Spinal cord (tissue), 10 donors: ENCODE measurements around the gene MSH5. TPM values are rescaled to one million over a fixed set of nuclear protein-coding genes. Genes with fewer than 3 reads are reported as not detected.
A peak's percentile ranks its signal among the peaks of the same experiment; 100 is the strongest.
"Not testable (repeated sequence)": the region's sequence is repeated elsewhere in the genome, so short reads cannot be mapped to it uniquely, and the experiment has no call there.

Experiments
- DNase-seq, 6 donors: peaks; one replicate each; pipeline versions ENCODE4 v3.0.0 to v3.0.0-alpha.2; 2013 to 2015; ENCODE audit warnings: low spot score in 6 of 6, low read depth in 4 of 6
- H3K27ac ChIP-seq: one replicate; pipeline ENCODE4 v1.5.1; 2013; ENCODE audit warnings: low read depth, low read length, control low read depth
- H3K27me3 ChIP-seq: one replicate; pipeline ENCODE4 v1.6.1; 2013; ENCODE audit warnings: low read length; ENCODE audit not compliant: control insufficient read depth, insufficient read depth
- H3K36me3 ChIP-seq: one replicate; pipeline ENCODE4 v1.6.1; 2013; ENCODE audit warnings: low read length; ENCODE audit not compliant: control insufficient read depth, insufficient read depth
- H3K4me1 ChIP-seq: one replicate; pipeline ENCODE4 v1.6.1; 2013; ENCODE audit warnings: low read length; ENCODE audit not compliant: control insufficient read depth, insufficient read depth
- H3K4me3 ChIP-seq: one replicate; pipeline ENCODE4 v1.5.1; 2013; ENCODE audit warnings: low read depth, low read length, control low read depth
- H3K9me3 ChIP-seq: one replicate; pipeline ENCODE4 v1.6.1; 2013; ENCODE audit warnings: low read length; ENCODE audit not compliant: control insufficient read depth, insufficient read depth
- WGBS: methylation state at CpG from one replicate; pipeline ENCODE4 v1.1.5; 2013; ENCODE audit warnings: missing lambda C conversion rate; ENCODE audit not compliant: insufficient coverage; 5-methylcytosine and 5-hydroxymethylcytosine counted together
- polyA plus RNA-seq, 2 donors: library from polyadenylated mRNA; unstranded; fragments of 120-200 nt; gene quantifications; one replicate each; pipeline ENCODE4 v1.2.1, GENCODE V29; 2013; ENCODE audit not compliant: insufficient read length in 2 of 2
- total RNA-seq, 2 donors: library from RNA; depleted of rRNA in 1 of 2; stranded (reverse); fragments of 120-200 nt in 1 of 2; fragments of >200 nt in 1 of 2; gene quantifications; one replicate each; pipeline versions ENCODE4 v1.2.3 to v1.2.4, GENCODE V29; 2013 to 2014
- donor health status: healthy.

MSH5 gene
- total and polyA plus RNA-seq, 4 donors, result 6.2 to 38.8 (median 19.6) TPM

GRCh38 chr6:31795616-31796298 is 56.0 kb downstream of the MSH5 start, which contains the start of gene VARS1:
Gene VARS1 (minus strand): TSS chr6:31795752. CDS start chr6:31795217, 535 bp downstream.
- Histone ChIP-seq H3K36me3 (peaks cover 28% of the 10 kb centered on the region), H3K4me1 (peaks cover 24% of the 10 kb centered on the region), H3K4me3 (peak within 1 kb of the TSS; percentile 81), H3K27ac (peak within 1 kb of the TSS; percentile 89), H3K27me3 (no peaks in the 10 kb centered on the region), H3K9me3 (no peaks in the 10 kb centered on the region)
- DNase-seq, result peak; percentile 63 to 94 (median 74)
- WGBS, result 1% methylated on average over 75 of the region's 75 CpGs

DNA sequence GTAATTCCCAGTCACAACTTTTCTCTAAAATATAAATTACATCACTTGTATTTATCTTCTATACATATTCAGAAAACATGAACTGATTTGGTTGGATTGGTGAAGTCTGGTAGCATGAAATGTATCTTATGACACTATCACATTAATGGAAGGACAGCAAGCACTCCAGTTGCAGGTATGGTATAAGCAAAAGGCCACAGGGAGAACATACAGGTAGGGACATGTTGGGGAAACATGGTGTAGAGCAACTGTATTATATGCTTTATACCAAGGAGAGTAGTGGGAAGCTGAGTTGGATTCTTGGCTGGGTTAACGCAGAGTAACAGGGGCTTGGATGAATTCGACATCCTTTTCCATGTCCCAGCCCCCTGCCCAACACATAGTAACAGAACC is 57.2 kb downstream of the MSH5 start:
- Histone ChIP-seq H3K9me3 (no peaks in the 10 kb centered on the region), H3K4me3 (no peak overlapping the region), H3K27ac (no peak overlapping the region), H3K4me1 (peaks cover 19% of the 10 kb centered on the region), H3K36me3 (peaks cover 23% of the 10 kb centered on the region), H3K27me3 (no peaks in the 10 kb centered on the region)
- no peak for DNase-seq
- 100% methylated on average over 1 of the region's 2 CpGs for WGBS

DNA sequence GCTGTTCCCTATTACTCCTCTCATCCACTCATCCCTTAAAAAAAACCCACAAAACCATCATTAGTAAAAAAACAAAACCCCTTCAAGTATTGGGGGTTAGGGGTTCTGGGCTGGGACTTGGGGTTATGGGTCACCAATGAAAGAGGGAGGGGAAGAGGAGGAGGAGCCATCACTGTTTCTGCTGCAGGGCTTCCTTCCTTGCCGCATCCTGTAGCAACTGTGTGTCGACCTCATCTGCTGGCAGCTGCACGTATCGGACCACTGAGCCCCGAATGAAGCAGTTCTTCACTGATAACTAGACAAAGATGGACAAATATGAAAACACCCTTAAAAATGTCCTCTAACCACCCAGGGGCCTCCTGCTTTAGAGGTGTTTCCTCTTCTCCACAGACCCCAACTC is 57.8 kb downstream of the MSH5 start:
- H3K36me3 ChIP-seq, result peaks cover 22% of the 10 kb centered on the region
- WGBS, result 95% methylated on average over 5 of the region's 5 CpGs
- no peaks in the 10 kb centered on the region for H3K9me3 ChIP-seq
- H3K27me3 ChIP-seq, result no peaks in the 10 kb centered on the region
- H3K4me1 ChIP-seq, result peaks cover 19% of the 10 kb centered on the region
- no peak for DNase-seq
- no peak overlapping the region for H3K4me3 ChIP-seq
- H3K27ac ChIP-seq, result no peak overlapping the region

DNA sequence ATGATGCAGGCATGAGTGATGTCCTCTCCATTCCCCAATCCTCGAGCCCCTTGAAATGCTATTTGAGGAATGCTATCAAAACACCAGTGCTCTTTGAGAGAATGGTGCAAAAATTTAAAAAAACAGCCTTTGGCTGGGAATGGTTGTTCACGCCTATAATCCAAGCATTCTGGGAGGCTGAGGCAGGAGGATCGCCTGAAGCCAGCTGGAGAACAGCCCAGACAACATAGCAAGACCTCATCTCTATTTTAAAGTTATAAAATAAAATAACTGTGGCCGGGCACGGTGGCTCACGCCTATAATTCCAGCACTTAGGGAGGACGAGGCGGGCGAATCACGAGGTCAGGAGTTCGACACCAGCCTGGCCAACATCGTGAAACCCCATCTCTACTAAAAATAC is 60.0 kb downstream of the MSH5 start:
- Histone ChIP-seq H3K4me1 (peaks cover 12% of the 10 kb centered on the region), H3K27ac (no peak overlapping the region), H3K9me3 (no peaks in the 10 kb centered on the region), H3K36me3 (peaks cover 26% of the 10 kb centered on the region), H3K4me3 (no peak overlapping the region), H3K27me3 (no peaks in the 10 kb centered on the region)
- WGBS, result no CpG with 5 or more reads among the region's 12 CpGs
- DNase-seq, result peak in 1 of 6 donors; percentile 45

GRCh38 chr6:31801031-31801927 is 61.5 kb downstream of the MSH5 start:
- not testable (repeated sequence) for H3K27ac ChIP-seq, H3K27me3 ChIP-seq, H3K4me1 ChIP-seq, H3K4me3 ChIP-seq, DNase-seq, H3K9me3 ChIP-seq
- 100% methylated on average over 1 of the region's 8 CpGs for WGBS
- H3K36me3 ChIP-seq, result peaks cover 27% of the 10 kb centered on the region

GRCh38 chr6:31805939-31806469 is 66.2 kb downstream of the MSH5 start:
- Histone ChIP-seq H3K36me3 (peaks cover 28% of the 10 kb centered on the region), H3K4me3 (peak overlapping the region; percentile 85), H3K9me3 (no peaks in the 10 kb centered on the region), H3K27me3 (no peaks in the 10 kb centered on the region), H3K27ac (peak overlapping the region; percentile 95), H3K4me1 (peaks cover 17% of the 10 kb centered on the region)
- 17% methylated on average over 6 of the region's 7 CpGs for WGBS
- no peak for DNase-seq

DNA sequence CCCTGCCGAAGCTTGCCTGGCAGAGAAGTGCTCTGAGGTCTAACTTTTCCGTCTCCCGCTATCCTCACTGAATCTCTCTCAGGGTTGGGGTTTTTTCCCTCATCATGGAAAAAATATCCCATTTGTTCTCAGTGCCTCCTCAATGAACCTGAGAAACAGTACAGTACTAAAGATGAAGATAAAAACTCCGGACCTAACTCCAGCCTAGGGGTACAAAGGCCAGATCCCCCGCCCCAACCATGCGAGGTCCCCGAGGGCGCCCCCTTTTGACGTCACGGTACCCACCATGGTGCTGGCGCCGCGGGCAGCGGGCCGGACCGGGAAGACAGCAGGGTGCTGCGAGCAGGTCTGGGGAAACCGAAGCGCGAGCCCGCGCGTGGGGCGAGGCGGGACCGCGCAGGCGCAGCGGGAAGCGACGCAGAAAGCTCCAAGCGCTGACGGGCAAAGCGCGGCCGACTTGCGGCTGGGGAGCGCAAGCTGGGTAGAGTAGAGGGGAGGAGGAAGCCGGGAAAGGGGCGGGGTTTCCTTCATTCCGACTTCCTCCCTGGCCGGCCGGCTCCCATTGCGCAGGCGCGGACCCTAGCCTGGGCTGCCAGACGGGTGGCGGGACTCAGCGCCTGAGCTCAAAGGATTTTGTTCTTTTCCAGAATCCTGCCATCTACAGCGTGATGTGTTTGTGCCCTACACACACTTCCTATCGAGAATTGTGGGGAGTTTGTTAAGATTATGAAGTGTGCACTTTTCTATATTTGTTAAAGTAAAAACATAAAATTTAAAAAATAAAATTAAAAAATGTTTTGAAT is 66.9 kb downstream of the MSH5 start, which contains the start of gene LSM2:
Gene LSM2 (minus strand): TSS at position 497 of the 803 bp plus-strand sequence. CDS start 209 bp downstream, at position 288.
- Histone ChIP-seq H3K27me3 (no peaks in the 10 kb centered on the region), H3K9me3 (no peaks in the 10 kb centered on the region), H3K27ac (peak within 1 kb of the TSS; percentile 95), H3K4me3 (peak within 1 kb of the TSS; percentile 85), H3K4me1 (peaks cover 17% of the 10 kb centered on the region), H3K36me3 (peaks cover 27% of the 10 kb centered on the region)
- peak; percentile 86 to 99 (median 96) for DNase-seq
- WGBS, result under 1% methylated on average over 36 of the region's 51 CpGs

GRCh38 chr6:31808599-31808998 is 68.8 kb downstream of the MSH5 start:
- not testable (repeated sequence) for H3K27ac ChIP-seq, H3K9me3 ChIP-seq, H3K27me3 ChIP-seq, DNase-seq, H3K4me3 ChIP-seq
- Histone ChIP-seq H3K4me1 (peaks cover 17% of the 10 kb centered on the region), H3K36me3 (peaks cover 13% of the 10 kb centered on the region)
- 93% methylated on average over 3 of the region's 10 CpGs for WGBS

DNA sequence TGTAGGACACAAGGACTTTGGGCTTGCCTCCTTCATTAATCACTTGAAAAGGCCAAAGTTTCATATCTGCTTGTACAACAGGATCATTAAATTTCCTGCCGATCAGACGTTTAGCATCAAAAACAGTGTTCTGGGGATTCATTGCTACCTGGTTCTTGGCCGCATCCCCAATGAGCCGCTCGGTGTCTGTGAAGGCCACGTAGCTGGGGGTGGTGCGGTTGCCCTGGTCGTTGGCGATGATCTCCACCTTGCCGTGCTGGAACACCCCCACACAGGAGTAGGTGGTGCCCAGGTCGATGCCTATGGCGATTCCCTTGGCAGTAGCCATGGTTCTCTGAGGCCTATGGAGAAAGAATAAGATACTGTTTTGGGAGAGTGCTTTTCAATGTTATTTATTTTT is 71.8 kb downstream of the MSH5 start:
- Histone ChIP-seq H3K4me3 (no peak overlapping the region), H3K27me3 (no peaks in the 10 kb centered on the region), H3K27ac (no peak overlapping the region), H3K4me1 (peaks cover 14% of the 10 kb centered on the region), H3K36me3 (peaks cover 8% of the 10 kb centered on the region), H3K9me3 (no peaks in the 10 kb centered on the region)
- DNase-seq, result no peak
- 89% methylated on average over 12 of the region's 12 CpGs for WGBS
